ENCODE measurements around the gene PMAIP1. TPM values are rescaled to one million over a fixed set of nuclear protein-coding genes. Genes with fewer than 3 reads are reported as not detected.

PMAIP1 gene
- total and polyA plus RNA-seq, 2 of the 8 experiments (the other 6 are each of a cell fraction or from before 2014, with no cell fraction given): 51.7 to 84.1 TPM

DNA sequence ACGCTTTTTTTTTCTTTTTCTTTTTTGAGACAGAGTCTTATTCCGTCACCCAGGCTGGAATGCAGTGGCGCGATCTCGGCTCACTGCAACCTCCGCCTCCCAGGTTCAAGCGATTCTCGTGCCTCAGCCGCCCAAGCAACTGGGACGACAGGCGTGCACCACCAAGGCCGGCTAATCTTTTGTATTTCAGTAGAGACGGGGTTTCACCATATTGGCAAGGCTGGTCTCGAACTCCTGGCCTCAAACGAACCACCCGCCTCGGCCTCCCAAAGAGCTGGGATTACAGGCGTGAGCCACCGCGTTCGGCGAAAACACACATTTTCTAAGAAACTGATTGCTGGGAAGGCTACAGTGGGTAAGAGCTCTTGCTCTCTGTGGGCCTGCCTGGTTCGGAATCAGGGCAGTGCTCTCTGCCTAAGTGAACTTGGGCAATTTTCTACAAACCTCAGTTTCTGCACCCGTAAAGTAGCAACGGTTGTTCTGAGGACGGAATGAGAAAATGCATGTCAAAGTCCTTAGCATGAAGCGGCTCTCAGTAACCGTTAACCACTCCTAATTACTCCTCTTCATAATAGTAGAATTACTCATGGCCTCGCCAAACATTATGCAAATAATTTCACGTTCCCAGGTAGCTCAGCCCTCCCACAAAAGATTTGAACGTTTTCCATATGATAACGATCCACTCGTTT lies 1.0 kb upstream of the PMAIP1 start (continued):
- peak; percentile 55 for TF ChIP-seq KDM1A (IDR thresholded peaks at IDR 0.05; ENCODE audit: borderline replicate concordance, low read length)
- no peak for TF ChIP-seq ASH2L (IDR thresholded peaks at IDR 0.05; ENCODE audit: low read length)
- TF ChIP-seq HDAC6 (IDR thresholded peaks at IDR 0.05; ENCODE audit: low read depth, low read length): no peak
- TF ChIP-seq CHD2 (IDR thresholded peaks at IDR 0.05; ENCODE audit: low read length): no peak
- TF ChIP-seq ATF3 (IDR thresholded peaks at IDR 0.05; ENCODE audit: insufficient read depth, low read depth, low read length): no peak
- TF ChIP-seq, protein P1, sequence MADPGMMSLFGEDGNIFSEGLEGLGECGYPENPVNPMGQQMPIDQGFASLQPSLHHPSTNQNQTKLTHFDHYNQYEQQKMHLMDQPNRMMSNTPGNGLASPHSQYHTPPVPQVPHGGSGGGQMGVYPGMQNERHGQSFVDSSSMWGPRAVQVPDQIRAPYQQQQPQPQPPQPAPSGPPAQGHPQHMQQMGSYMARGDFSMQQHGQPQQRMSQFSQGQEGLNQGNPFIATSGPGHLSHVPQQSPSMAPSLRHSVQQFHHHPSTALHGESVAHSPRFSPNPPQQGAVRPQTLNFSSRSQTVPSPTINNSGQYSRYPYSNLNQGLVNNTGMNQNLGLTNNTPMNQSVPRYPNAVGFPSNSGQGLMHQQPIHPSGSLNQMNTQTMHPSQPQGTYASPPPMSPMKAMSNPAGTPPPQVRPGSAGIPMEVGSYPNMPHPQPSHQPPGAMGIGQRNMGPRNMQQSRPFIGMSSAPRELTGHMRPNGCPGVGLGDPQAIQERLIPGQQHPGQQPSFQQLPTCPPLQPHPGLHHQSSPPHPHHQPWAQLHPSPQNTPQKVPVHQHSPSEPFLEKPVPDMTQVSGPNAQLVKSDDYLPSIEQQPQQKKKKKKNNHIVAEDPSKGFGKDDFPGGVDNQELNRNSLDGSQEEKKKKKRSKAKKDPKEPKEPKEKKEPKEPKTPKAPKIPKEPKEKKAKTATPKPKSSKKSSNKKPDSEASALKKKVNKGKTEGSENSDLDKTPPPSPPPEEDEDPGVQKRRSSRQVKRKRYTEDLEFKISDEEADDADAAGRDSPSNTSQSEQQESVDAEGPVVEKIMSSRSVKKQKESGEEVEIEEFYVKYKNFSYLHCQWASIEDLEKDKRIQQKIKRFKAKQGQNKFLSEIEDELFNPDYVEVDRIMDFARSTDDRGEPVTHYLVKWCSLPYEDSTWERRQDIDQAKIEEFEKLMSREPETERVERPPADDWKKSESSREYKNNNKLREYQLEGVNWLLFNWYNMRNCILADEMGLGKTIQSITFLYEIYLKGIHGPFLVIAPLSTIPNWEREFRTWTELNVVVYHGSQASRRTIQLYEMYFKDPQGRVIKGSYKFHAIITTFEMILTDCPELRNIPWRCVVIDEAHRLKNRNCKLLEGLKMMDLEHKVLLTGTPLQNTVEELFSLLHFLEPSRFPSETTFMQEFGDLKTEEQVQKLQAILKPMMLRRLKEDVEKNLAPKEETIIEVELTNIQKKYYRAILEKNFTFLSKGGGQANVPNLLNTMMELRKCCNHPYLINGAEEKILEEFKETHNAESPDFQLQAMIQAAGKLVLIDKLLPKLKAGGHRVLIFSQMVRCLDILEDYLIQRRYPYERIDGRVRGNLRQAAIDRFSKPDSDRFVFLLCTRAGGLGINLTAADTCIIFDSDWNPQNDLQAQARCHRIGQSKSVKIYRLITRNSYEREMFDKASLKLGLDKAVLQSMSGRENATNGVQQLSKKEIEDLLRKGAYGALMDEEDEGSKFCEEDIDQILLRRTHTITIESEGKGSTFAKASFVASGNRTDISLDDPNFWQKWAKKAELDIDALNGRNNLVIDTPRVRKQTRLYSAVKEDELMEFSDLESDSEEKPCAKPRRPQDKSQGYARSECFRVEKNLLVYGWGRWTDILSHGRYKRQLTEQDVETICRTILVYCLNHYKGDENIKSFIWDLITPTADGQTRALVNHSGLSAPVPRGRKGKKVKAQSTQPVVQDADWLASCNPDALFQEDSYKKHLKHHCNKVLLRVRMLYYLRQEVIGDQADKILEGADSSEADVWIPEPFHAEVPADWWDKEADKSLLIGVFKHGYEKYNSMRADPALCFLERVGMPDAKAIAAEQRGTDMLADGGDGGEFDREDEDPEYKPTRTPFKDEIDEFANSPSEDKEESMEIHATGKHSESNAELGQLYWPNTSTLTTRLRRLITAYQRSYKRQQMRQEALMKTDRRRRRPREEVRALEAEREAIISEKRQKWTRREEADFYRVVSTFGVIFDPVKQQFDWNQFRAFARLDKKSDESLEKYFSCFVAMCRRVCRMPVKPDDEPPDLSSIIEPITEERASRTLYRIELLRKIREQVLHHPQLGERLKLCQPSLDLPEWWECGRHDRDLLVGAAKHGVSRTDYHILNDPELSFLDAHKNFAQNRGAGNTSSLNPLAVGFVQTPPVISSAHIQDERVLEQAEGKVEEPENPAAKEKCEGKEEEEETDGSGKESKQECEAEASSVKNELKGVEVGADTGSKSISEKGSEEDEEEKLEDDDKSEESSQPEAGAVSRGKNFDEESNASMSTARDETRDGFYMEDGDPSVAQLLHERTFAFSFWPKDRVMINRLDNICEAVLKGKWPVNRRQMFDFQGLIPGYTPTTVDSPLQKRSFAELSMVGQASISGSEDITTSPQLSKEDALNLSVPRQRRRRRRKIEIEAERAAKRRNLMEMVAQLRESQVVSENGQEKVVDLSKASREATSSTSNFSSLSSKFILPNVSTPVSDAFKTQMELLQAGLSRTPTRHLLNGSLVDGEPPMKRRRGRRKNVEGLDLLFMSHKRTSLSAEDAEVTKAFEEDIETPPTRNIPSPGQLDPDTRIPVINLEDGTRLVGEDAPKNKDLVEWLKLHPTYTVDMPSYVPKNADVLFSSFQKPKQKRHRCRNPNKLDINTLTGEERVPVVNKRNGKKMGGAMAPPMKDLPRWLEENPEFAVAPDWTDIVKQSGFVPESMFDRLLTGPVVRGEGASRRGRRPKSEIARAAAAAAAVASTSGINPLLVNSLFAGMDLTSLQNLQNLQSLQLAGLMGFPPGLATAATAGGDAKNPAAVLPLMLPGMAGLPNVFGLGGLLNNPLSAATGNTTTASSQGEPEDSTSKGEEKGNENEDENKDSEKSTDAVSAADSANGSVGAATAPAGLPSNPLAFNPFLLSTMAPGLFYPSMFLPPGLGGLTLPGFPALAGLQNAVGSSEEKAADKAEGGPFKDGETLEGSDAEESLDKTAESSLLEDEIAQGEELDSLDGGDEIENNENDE (IDR thresholded peaks at IDR 0.05; ENCODE audit: insufficient replicate concordance, low read length): no peak
